NCI-H128 (cell line): ENCODE results near the gene MTX1.
"Not testable (repeated sequence)": the region's sequence is repeated elsewhere in the genome, so short reads cannot be mapped to it uniquely, and the experiment has no call there.

Source experiments
- DNase-seq: peaks from one replicate; lab custom pipeline; 2025; ENCODE audit not compliant: unreplicated experiment; lab: John Stamatoyannopoulos, UW

The MTX1 gene, protein sequence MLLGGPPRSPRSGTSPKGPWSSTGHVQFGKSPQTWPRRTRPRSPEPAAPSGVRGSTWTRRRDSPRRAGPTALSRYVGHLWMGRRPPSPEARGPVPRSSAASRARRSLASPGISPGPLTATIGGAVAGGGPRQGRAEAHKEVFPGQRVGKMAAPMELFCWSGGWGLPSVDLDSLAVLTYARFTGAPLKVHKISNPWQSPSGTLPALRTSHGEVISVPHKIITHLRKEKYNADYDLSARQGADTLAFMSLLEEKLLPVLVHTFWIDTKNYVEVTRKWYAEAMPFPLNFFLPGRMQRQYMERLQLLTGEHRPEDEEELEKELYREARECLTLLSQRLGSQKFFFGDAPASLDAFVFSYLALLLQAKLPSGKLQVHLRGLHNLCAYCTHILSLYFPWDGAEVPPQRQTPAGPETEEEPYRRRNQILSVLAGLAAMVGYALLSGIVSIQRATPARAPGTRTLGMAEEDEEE

DNA sequence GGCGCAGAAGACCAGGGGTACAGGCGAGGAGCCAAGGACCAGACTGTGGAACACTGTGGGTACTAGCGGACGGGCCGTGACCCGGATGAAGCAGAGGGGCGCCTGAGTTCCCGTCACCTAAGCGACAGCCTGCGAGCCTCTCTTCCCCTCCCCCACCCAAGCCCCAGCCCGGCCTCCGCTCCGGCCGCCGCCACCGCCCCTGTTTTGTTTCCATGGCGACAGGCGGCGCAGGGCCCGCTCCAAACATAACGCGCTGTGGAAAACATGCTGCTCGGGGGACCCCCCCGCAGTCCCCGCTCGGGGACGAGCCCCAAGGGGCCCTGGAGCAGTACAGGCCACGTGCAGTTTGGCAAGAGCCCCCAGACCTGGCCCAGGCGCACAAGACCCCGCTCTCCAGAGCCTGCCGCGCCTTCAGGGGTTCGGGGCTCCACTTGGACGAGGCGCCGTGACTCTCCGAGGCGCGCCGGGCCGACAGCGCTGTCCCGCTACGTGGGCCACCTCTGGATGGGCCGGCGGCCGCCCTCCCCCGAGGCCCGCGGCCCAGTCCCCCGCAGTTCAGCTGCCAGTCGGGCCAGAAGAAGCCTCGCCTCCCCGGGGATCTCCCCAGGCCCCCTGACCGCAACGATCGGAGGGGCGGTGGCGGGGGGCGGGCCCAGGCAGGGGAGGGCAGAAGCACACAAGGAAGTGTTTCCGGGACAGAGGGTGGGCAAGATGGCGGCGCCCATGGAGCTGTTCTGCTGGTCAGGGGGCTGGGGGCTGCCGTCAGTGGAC is at the start of gene MTX1:
Gene MTX1 (plus strand): TSS at position 155 of the 771 bp plus-strand sequence. CDS start 110 bp downstream, at position 265.
- DNase-seq: peak; percentile 55

DNA sequence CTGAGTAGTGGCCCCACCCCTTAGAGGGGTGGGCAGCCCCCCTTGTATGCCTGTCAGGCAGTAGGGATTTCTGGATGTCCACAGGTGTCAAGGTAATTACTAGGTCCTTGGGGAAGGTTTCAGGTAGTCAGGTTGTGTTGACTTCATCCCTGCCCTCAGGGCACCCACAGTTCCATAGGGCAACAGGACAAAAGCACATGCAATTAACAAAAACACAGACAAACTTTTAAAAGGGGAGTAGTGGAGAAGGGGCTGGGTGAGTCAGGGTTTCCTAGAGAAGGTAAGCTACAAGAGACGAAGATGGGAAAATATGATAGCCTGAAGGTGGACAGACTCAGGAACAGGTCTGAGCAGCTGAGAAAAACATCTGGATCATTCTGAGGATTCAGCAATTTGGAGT is 49.5 kb upstream of the MTX1 start:
- DNase-seq: no peak

DNA sequence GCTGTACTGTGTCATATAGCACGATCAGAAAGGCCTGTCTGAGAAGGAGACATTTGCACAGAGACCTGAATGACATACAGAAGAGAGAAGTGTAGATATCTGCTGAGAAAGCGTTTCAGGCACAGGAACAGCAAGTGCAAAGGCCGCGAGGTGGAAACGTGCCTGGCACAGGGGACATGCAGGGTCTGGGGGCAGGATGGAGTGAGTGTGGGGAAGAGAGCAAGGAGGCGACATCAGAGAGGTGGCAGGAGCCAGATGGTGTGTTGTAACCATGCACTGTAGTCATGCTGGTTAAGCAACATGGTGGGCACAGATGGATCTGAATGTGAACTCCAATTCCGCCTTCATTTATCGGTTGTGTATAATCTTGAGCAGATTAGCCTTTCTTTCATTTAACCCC is 48.4 kb upstream of the MTX1 start:
- DNase-seq: no peak

DNA sequence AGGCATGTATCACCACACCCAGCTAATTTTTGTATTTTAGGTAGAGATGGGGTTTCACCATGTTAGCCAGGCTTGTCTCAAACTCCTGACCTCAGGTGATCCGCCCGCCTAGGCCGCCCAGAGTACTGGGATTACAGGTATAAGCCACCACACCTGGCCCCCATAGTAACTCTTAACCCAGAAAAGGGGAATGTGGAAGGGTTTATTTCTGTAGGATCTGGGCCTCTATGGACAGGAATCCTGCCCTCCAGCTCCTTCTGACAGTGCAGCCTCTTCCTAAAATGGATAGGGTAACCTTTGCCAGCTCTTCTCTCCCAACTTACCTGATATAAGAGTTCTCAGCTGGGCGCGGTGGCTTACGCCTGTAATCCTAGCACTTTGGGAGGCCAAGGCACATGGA is 45.9 kb upstream of the MTX1 start:
- not testable (repeated sequence) for DNase-seq

DNA sequence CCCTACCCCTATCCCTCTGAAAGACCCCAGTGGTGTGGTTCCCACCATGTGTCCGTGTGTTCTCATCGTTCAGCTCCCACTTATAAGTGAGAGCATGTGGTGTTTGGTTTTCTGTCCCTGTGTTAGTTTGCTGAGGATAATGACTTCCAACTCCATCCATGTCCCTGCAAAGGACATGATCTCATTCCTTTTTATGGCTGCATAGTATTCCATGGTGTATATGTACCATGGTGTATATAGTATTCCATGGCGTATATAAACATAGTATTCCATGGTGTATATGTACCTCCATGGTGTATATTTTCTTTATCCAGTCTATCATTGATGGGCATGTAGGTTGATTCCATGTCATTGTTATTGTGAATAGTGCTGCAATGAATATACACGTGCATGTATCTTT is 44.7 kb upstream of the MTX1 start:
- DNase-seq: not testable (repeated sequence)

DNA sequence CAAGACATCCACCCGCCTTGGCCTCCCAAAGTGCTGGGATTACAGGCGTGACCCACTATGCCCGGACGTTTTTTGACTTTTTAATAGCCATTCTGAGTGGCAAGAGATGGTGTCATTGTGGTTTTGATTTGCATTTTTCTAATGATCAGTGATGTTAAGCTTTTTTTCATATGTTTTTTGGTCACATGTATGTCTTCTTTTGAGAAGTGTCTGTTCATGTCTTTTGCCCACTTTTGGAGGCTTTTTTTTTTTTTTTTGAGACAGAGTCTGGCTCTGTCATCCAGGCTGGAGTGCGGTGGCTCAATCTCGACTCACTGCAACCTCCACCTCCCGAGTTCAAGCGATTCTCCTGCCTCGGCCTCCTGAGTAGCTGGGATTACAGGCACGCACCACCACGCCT is 43.9 kb upstream of the MTX1 start:
- DNase-seq: not testable (repeated sequence)

DNA sequence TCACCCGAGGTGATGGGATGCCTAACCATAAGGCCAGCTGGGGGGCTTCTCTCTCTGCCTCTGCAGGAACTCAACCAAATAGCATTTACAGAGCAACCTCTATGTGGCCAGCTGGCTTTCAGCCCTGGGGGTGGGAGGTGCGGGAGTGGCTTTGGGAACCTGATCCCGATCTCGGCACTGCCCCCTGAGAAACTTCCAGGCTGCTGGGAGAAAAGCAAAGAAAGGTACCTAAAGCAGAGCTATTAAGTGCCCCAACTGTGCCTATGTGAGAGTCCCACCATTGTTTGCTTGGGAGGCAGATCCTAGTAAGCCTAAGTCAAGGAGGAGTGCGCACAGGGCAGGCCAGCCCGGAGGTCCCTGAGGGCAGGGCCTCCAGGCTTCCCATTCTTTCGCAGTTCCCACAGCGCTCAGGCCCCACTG is 42.4 kb upstream of the MTX1 start:
- no peak for DNase-seq

DNA sequence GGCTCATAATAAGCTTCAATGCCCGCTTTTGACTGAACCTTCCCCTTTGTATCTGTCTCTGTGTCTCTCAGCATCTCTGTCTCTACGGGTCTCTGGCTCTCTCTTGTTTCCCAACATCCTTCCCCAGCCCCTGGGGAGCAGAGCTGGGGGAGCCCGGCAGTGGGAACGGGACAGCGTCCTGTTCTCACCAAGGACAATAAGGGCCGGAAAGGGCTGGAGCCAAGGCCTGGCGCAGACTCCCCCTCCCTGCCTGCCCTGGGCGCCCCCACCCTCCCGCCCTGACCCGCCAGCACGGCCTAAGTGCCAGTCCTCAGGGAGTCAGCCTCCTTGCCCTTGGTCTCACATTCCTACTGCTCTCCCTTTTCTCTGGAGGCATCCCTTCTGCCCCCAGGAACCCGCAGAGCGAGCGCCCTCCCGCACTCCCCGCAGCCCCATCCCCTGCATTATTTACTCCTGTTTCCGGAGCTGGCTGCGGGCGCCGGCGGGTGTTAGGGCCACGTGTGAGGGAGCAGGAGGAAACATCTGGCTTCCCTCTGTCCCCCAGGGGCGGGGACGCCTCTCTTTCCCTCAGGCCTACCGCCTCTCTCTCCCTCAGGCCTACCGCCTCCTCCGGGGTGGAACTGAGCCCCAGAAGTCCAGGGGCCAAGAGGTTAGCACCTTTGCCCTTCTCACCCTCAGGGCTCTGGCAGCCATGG is 41.9 kb upstream of the MTX1 start:
- no peak for DNase-seq

DNA sequence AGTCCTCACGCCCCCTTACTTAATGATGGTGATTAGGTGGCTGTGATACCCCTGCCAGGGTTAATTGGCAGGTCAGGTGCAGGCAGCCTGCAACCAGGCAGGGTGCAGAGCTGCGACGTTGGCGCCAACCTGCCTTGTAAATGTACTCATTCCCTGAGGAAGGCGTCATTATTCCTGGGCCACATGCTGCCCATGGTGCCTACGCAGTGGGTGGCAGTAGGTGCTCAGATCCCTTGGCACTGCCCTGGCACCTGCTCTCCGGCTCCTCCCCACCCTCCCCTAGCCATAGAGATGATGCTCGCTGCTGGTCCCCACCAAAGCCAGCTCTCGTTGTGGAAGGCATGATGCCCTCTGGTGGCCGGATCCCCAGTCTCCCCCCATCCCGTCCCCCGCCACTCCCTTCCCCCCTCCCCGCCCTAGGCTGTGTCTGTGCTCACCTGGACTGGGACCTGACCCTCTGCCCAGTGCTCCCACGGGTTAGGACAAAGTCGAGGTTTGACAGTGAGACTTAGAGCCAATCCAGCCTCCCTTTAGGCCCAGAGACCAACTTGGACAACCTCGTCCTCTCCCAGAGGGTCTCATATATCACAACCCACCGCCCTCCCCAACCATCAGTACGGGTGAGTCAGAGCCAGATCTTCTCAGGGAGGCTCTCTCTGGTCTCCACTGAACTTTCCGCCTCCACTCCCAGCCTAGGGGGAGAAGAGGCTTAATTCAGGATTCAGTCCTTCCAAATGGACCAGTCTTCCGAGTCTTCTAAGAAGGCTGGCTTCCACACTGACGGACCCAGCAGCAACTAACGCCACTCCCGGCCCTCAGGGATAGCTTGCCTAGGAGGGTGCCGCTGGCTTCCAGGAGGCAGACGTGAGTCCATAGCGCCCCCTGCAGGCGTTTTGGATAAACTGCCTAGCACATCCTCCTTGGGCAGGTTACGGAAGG is 41.1 kb upstream of the MTX1 start:
- DNase-seq: peak; percentile 94

DNA sequence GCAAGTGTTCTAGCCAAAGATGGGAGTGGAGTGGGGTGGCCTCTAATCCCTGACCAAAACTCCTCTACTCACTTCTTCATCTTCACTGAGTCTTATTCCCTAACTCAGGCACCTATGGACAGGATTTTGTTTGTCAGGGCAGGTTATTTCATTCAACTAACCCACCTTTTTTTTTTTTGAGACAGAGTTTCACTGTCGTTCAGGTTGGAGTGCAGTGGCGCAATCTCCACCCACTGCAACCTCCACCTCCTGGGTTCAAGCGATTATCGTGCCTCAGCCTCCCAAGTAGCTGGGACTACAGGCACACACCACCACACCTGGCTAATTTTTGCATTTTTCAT is 40.4 kb upstream of the MTX1 start:
- DNase-seq: not testable (repeated sequence)

DNA sequence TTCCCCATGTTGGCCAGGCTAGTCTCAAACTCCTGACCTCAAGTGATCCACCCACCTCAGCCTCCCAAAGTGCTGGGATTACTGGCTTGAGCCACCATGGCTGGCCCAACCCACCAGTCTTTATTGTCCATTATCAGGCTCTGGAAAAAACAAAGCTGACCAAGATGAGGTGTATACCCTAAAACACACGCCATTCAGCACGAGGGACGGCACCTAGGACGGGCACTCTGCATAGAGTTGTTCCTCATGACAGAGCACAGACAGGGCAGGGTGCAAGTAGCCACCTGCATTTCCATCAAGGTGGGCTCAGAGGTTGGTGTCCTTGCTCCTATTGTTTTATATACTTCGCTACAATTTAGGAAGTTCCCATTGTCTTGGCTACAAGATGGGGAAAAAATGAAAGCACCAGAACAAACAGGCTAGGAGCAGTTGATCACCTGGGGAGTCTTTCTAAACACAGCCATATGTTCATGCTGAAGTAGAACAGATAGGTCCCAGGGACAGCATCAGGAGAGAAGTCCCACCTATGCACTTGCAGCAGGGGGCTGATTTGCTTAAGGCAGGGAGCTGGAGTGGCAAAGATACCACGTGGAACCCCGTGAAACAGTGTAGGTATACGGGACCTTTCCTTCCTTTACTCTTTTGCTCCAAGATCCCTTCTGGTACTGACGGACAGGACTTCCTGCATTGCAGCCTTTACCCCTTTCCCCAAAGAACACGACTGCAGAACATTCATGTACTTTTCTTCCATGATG is 39.9 kb upstream of the MTX1 start:
- DNase-seq: no peak

DNA sequence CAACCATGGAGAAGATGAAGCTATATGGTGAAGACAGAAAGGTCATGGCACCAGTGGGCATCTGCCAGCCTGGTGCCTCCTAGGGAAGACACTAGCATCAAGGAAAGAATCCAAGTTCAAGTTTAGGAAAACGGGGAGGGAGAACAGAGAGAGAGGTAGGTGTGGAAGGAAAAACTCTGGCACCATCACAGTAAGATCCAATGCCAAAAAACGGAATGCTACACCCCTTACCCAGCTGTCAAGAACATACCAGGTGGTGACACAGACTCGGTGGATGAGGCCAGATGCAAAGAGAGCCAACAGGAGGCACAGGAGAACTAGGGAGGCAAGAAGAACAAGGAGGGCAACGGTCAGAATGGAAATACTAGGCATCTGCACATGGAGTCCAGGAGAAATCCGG is 39.0 kb upstream of the MTX1 start:
- no peak for DNase-seq

DNA sequence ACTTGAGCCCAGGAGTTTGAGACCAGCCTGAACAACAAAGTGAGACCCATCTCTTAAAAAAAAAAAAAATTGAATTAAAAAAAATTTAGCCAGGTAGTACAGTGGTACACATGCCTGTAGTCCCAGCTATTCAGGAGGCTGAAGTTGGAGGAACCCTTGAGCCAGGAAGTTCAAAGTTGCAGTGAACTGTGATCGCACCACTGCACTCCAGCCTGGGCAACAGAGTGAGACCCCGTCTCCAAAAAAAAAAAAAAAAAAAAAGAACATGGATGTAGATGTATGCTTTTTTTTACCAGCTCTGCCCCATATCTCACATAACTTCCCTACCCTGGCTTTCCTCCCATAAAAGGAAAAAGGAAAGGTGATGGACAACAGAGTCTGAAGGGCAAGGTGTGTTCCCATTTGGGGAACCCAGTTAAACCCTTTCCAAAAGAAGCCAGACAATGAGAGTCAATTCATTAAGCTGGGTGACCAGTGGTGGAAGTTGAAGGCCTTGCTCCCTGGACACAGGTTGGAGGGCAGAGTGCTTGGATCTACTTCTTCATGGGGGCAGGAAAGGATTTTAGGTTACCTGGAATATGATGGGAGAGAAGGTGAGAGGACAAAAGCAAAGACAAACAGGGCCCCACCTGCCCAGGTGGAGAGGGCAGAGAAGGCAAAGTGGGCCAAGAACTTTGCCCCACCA is 38.3 kb upstream of the MTX1 start:
- no peak for DNase-seq

DNA sequence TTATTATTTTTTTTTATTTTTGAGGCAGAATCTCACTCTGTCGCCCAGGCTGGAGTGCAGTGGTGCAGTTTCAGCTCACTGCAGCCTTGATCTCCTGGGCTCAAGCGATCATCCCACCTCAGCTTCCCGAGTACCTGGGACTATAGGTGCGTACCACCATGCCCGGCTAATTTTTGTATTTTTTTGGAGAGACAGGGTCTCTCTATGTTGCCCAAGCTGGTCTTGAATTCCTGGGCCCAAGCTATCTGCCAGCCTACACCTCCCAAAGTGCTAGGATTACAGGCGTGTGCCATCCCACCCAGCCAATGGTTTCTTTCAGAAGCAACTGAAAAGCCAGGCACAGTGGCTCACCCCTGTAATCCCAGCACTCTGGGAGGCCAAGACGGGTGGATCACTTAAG is 37.7 kb upstream of the MTX1 start:
- DNase-seq: no peak

DNA sequence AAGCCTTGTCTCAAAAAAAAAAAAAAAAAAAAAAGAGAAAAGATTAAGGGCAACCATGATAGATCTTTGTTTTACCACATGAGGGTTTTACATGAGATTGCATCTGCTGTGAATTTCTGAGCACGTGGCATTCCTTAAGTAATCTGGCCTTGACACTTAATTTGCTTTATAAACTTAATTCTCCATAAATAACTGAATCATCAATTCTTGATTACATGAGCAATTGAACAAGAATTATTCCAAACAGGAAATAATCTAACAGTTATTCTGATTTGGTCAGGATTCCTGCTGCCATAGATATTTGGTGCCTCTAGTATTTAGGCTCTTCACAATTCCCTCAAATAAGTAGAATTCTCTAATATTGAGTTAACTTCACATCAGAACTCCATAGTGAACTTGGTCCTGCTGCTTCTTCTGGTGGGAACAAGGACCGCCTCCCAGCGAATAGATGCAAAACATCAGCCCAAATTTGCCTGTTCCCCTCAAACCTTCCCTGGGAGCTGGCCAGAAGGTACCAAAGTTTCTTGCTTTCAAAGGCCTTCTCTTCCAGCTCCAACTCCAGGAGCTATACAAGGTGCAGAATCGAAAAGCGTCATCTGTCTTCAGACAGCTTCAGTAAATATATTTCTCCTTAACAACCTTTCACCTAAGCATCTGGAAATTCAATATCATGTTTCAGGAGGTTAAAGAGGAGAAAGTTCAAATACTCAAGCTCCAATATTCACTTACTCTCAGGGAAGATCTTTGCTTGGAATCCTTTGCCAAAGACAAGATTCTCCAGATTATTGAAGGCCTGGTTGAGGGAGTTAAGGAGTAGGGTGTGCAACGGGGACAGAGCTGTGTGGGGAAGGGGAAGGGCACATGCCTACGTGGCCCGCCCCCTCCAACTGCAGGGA is 36.4 kb upstream of the MTX1 start:
- DNase-seq: no peak

DNA sequence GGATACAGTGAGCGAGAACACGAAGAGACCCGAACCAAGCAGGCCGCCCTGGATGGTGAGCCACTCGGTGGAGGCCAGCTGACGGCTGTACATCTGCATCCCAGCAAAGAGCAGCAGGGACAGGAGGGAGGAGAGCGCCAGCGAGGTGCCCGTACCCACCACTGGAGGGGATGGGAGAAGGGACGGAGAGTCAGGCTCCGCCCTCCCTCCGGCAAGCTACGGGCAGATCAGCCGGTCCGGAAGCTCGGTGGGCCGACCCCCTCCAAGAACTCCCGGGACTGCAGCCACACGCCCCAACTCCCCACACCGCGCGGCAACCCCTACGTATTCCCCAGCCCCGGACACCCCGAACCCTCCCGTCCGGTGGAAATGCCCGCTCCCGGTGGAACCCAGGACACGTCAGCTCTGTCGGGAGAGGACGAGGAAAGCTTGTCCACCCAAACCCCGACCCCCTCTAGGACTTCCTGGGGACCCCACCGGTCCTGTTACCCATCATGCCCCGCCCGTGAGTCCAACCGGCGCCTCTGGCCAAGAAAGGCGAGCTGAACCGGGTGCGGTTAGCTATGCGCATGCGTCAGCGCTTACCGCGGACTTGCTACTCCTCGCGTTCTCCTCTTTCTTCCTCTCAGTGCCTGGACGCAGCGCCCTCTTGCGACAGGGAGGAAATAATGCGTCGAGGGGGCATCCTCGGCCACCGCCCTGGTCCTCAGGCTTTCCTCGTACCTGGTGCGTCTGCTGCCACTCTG is 35.6 kb upstream of the MTX1 start, which contains the start of gene KRTCAP2:
Gene KRTCAP2 (minus strand): TSS at position 573 of the 746 bp plus-strand sequence. CDS start 80 bp downstream, at position 493.
- peak; percentile 99 for DNase-seq
